Tibial artery (tissue), 4 donors: Measurements from ENCODE around the gene SDK2.

ENCODE experiments used
- DNase-seq, 2 donors: peaks; one replicate each; pipeline ENCODE4 v3.0.0-alpha.2; 2019
- H3K27ac ChIP-seq, 2 donors: fragments of 200-600 bp; sonication (generic) in 1 of 2; 1 replicate in 1 of 2; 2 replicates in 1 of 2; pipeline ENCODE4 v1.5.1; 2018 to 2019; ENCODE audit warnings: mild to moderate bottlenecking in 1 of 2
- H3K27me3 ChIP-seq, 2 donors: fragments of 200-600 bp; sonication (generic) in 1 of 2; one replicate each; pipeline versions ENCODE4 v1.5.1 to v1.6.0; 2016 to 2019
- H3K36me3 ChIP-seq, 3 donors: fragments of 200-600 bp; sonication (generic) in 2 of 3; one replicate each; pipeline ENCODE4 v1.5.1; 2016 to 2019; ENCODE audit warnings: mild to moderate bottlenecking in 2 of 3
- H3K4me1 ChIP-seq, 4 donors: fragments of 200-600 bp; sonication (generic) in 2 of 4; 1 replicate in 3 of 4; 2 replicates in 1 of 4; pipeline ENCODE4 v1.5.1; 2016 to 2019
- H3K4me3 ChIP-seq, 2 donors: fragments of 200-600 bp; sonication (generic) in 1 of 2; 1 replicate in 1 of 2; 2 replicates in 1 of 2; pipeline ENCODE4 v1.5.1; 2018 to 2019; ENCODE audit warnings: mild to moderate bottlenecking in 2 of 2
- H3K9me3 ChIP-seq, 3 donors: fragments of 200-600 bp; sonication (generic) in 1 of 3; one replicate each; pipeline ENCODE4 v1.5.1; 2016 to 2019
- intact Hi-C: fragments of 100-400 bp; cut with DNase I; formaldehyde crosslinking; loops from one replicate; pipeline ENCODE4 v1.15.0; 2023; ENCODE audit warnings: low total_unique reads
- TF ChIP-seq, protein P1 (sequence below), 2 experiments: fragments of 200-600 bp in 1 of 2; fragments of 450-650 bp in 1 of 2; IDR thresholded peaks; one replicate each; pipeline ENCODE4 v1.5.1; 2017 to 2019; ENCODE audit warnings: antibody characterized with exemption in 2 of 2, mild to moderate bottlenecking in 1 of 2, moderate library complexity in 1 of 2

Gene SDK2

DNA sequence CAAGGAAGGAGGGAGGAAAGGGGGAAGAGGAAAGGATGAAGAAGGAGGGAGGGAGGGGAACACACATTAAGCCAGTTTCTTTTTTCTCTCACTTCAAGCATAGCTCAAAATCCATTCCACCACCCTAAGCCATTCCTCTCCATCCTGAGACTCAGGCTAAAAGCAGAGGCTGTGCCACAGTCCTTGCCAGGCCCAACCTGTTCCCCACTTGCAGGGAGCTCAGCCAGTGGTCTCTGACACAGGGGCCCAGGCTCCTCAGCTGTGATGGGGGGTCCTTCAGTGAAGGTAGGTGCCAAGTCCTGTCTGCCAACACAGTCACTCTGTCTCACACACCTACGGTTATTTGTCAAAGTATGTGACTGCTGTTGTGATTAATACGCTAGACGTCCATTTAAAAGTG, 44.6 kb downstream of the SDK2 start:
- Histone ChIP-seq H3K4me3 (no peak overlapping the region), H3K27me3 (peaks cover 0 to 7% of the 10 kb centered on the region in 2 donors)

DNA sequence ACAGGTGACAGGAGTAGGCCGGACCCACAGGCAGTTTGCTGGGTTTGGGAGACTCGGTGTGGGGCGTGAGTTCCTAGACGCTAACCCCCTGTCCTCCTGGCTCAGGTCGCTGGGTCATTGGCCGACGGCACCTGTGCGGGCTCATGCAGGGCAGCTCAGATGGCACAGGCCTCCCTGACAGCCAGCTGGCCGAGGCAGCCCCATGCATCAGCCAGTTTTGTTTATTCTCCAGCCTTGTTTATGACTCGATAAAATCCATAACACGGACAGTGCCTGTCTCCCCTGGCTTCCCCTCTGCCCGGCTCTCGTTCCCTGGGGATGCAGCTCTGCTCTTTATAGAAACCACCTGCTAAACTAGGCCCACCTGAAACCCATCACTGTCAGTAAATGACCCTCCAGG, 46.0 kb downstream of the SDK2 start:
- TF ChIP-seq, protein P1, sequence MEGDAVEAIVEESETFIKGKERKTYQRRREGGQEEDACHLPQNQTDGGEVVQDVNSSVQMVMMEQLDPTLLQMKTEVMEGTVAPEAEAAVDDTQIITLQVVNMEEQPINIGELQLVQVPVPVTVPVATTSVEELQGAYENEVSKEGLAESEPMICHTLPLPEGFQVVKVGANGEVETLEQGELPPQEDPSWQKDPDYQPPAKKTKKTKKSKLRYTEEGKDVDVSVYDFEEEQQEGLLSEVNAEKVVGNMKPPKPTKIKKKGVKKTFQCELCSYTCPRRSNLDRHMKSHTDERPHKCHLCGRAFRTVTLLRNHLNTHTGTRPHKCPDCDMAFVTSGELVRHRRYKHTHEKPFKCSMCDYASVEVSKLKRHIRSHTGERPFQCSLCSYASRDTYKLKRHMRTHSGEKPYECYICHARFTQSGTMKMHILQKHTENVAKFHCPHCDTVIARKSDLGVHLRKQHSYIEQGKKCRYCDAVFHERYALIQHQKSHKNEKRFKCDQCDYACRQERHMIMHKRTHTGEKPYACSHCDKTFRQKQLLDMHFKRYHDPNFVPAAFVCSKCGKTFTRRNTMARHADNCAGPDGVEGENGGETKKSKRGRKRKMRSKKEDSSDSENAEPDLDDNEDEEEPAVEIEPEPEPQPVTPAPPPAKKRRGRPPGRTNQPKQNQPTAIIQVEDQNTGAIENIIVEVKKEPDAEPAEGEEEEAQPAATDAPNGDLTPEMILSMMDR (IDR thresholded peaks at IDR 0.05): no peak
- no peak for DNase-seq
- no peak overlapping the region for H3K4me3 ChIP-seq
- H3K27me3 ChIP-seq: peaks cover 0 to 12% of the 10 kb centered on the region in 2 donors
- no peak overlapping the region for H3K27ac ChIP-seq
- no peaks in the 10 kb centered on the region for H3K4me1 ChIP-seq
- H3K9me3 ChIP-seq: no peaks in the 10 kb centered on the region
- no peaks in the 10 kb centered on the region for H3K36me3 ChIP-seq
- intact Hi-C loops: loop anchor here (10.0 kb wide), 1 partner anchor 117 kb away; no protein-coding TSS in a partner anchor

More for the DNA sequence above, 44.6 kb downstream of the SDK2 start:
- no peaks in the 10 kb centered on the region for H3K4me1 ChIP-seq
- H3K36me3 ChIP-seq: no peaks in the 10 kb centered on the region
- no peaks in the 10 kb centered on the region for H3K9me3 ChIP-seq
- DNase-seq: no peak
- H3K27ac ChIP-seq: no peak overlapping the region
- intact Hi-C loops: loop anchor here (10.0 kb wide), 1 partner anchor 115 kb away; no protein-coding TSS in a partner anchor
- TF ChIP-seq, protein P1 (IDR thresholded peaks at IDR 0.05): no peak

- TF ChIP-seq, protein P1 (IDR thresholded peaks at IDR 0.05): no peak
- Histone ChIP-seq H3K4me3 (no peak overlapping the region), H3K4me1 (no peaks in the 10 kb centered on the region), H3K9me3 (no peaks in the 10 kb centered on the region), H3K27ac (no peak overlapping the region), H3K27me3 (peaks cover 0 to 23% of the 10 kb centered on the region in 2 donors), H3K36me3 (no peaks in the 10 kb centered on the region)
- intact Hi-C loops: loop anchor here (10.0 kb wide), 1 partner anchor 119 kb away; no protein-coding TSS in a partner anchor
- no peak for DNase-seq
Measured at GRCh38 chr17:73595931-73596330, 48.3 kb downstream of the SDK2 start.

GRCh38 chr17:73595479-73595878, 48.8 kb downstream of the SDK2 start:
- DNase-seq: no peak
- TF ChIP-seq, protein P1 (IDR thresholded peaks at IDR 0.05): peak; percentile 13 to 18
- Histone ChIP-seq H3K27me3 (peaks cover 0 to 23% of the 10 kb centered on the region in 2 donors), H3K36me3 (no peaks in the 10 kb centered on the region), H3K9me3 (no peaks in the 10 kb centered on the region), H3K4me3 (no peak overlapping the region), H3K4me1 (no peaks in the 10 kb centered on the region), H3K27ac (no peak overlapping the region)
- intact Hi-C loops: loop anchor here (10.0 kb wide), 1 partner anchor 119 kb away; no protein-coding TSS in a partner anchor

GRCh38 chr17:73595068-73595467, 49.2 kb downstream of the SDK2 start:
- no peaks in the 10 kb centered on the region for H3K9me3 ChIP-seq
- H3K27ac ChIP-seq: no peak overlapping the region
- H3K4me1 ChIP-seq: no peaks in the 10 kb centered on the region
- DNase-seq: no peak
- intact Hi-C loops: loop anchor here (10.0 kb wide), 1 partner anchor 120 kb away; no protein-coding TSS in a partner anchor
- no peak overlapping the region for H3K4me3 ChIP-seq
- H3K27me3 ChIP-seq: peaks cover 0 to 23% of the 10 kb centered on the region in 2 donors
- no peaks in the 10 kb centered on the region for H3K36me3 ChIP-seq
- TF ChIP-seq, protein P1 (IDR thresholded peaks at IDR 0.05): no peak
